Thyroid gland (tissue), 4 donors: Measurements from ENCODE around the gene IGSF23.

ENCODE experiments used
- POLR2A ChIP-seq, 2 donors: fragments of 450-650 bp; IDR thresholded peaks; one replicate each; pipeline ENCODE4 v1.6.1; 2017; ENCODE audit warnings: antibody characterized with exemption in 2 of 2, mild to moderate bottlenecking in 2 of 2, moderate library complexity in 1 of 2
- TF ChIP-seq, protein P1 (sequence below), 6 experiments: fragments of 200-600 bp in 3 of 6; fragments of 450-650 bp in 3 of 6; sonication (generic) in 3 of 6; IDR thresholded peaks; one replicate each; pipeline ENCODE4 v1.5.1; 2016 to 2019; ENCODE audit warnings: antibody characterized with exemption in 6 of 6, mild to moderate bottlenecking in 2 of 6, inconsistent platforms in 1 of 6, moderate library complexity in 1 of 6

DNA sequence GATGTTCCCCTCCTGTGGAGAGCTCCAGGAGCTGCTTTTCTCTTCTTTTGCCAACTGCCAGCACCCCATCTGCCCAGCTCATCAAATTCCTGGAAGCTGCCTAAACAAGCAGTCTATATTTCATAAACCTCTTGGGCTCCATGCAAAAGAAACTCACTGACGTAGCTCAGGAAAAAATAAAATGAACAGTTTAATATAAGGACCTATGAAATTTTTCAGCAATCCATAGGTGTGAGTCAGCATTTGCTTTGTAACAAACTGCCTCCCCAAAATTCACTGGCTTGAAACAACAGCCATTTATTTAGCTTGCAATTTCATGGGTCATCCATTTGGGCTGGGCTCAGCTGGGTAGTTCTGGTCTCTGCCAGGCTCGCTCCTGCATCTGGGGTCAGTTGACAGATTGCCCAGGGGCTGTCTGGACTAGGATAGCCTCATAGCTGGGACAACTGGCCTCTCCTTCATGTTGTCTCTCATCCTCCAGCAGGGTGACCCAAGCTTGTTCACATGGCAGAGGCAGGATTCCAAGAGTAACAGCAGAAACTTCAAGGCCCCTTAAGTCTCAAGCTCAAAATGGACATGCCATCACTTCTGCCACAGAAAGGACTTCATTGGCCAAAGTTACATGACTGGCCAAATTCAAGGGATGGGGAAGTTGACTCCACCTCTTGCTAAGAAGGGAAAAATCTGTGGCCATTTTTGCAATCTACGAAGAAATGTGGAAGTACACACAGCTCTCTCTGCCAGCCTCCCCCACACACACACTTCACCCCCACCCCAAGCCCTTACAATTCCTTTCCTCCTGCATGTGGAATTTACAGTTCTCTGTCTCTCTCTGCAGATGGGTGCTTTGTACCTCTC, 22.4 kb downstream of the IGSF23 start:
- TF ChIP-seq, protein P1, sequence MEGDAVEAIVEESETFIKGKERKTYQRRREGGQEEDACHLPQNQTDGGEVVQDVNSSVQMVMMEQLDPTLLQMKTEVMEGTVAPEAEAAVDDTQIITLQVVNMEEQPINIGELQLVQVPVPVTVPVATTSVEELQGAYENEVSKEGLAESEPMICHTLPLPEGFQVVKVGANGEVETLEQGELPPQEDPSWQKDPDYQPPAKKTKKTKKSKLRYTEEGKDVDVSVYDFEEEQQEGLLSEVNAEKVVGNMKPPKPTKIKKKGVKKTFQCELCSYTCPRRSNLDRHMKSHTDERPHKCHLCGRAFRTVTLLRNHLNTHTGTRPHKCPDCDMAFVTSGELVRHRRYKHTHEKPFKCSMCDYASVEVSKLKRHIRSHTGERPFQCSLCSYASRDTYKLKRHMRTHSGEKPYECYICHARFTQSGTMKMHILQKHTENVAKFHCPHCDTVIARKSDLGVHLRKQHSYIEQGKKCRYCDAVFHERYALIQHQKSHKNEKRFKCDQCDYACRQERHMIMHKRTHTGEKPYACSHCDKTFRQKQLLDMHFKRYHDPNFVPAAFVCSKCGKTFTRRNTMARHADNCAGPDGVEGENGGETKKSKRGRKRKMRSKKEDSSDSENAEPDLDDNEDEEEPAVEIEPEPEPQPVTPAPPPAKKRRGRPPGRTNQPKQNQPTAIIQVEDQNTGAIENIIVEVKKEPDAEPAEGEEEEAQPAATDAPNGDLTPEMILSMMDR (IDR thresholded peaks at IDR 0.05) = no peak
- no peak for TF ChIP-seq POLR2A (IDR thresholded peaks at IDR 0.05)
